Liver (tissue), 9 donors: ENCODE measurements around the gene GPX4. TPM values are rescaled to one million over a fixed set of nuclear protein-coding genes. Genes with fewer than 3 reads are reported as not detected.

Experiments used
- DNase-seq: peaks from one replicate; pipeline ENCODE4 v3.0.0-alpha.2; 2017; ENCODE audit warnings: low spot score
- H3K27ac ChIP-seq, 2 donors: one replicate each; pipeline ENCODE4 v1.7.0; 2013; ENCODE audit warnings: inconsistent platforms in 2 of 2, low read length in 2 of 2, control low read depth in 1 of 2, low read depth in 1 of 2, mild to moderate bottlenecking in 1 of 2
- H3K27me3 ChIP-seq, 4 donors: one replicate each; pipeline versions ENCODE4 v1.6.1 to v1.7.0; 2013; ENCODE audit warnings: low read length in 3 of 4, inconsistent platforms in 1 of 4, mild to moderate bottlenecking in 1 of 4, moderate library complexity in 1 of 4; ENCODE audit not compliant: control insufficient read depth in 4 of 4, insufficient read depth in 4 of 4
- H3K36me3 ChIP-seq, 4 donors: one replicate each; pipeline versions ENCODE4 v1.6.1 to v1.7.0; 2013; ENCODE audit warnings: low read length in 3 of 4, mild to moderate bottlenecking in 3 of 4, low read depth in 1 of 4, moderate library complexity in 1 of 4; ENCODE audit not compliant: control insufficient read depth in 4 of 4, insufficient read depth in 3 of 4
- H3K4me1 ChIP-seq, 4 donors: one replicate each; pipeline versions ENCODE4 v1.6.1 to v1.7.0; 2013; ENCODE audit warnings: low read length in 3 of 4, mild to moderate bottlenecking in 3 of 4, moderate library complexity in 1 of 4; ENCODE audit not compliant: control insufficient read depth in 4 of 4, insufficient read depth in 4 of 4
- H3K4me3 ChIP-seq, 3 donors: one replicate each; pipeline versions ENCODE4 v1.6.1 to v1.7.0; 2013; ENCODE audit warnings: low read length in 3 of 3, control low read depth in 1 of 3, low read depth in 1 of 3, mild to moderate bottlenecking in 1 of 3
- H3K9ac ChIP-seq, 2 donors: one replicate each; pipeline ENCODE4 v1.7.0; 2013; ENCODE audit warnings: low read length in 2 of 2, mild to moderate bottlenecking in 2 of 2, moderate library complexity in 2 of 2, control low read depth in 1 of 2, low read depth in 1 of 2
- H3K9me3 ChIP-seq, 4 donors: one replicate each; pipeline versions ENCODE4 v1.6.1 to v1.7.0; 2013; ENCODE audit warnings: low read length in 3 of 4; ENCODE audit not compliant: control insufficient read depth in 4 of 4
- EGR1 ChIP-seq, 2 donors: IDR thresholded peaks; 2 replicates each; pipeline ENCODE4 v1.6.1; 2016 to 2018; ENCODE audit warnings: antibody characterized with exemption in 2 of 2, low read depth in 2 of 2
- FOXA1 ChIP-seq: IDR thresholded peaks from 2 replicates; pipeline ENCODE4 v1.6.1; 2016; ENCODE audit warnings: antibody characterized with exemption
- GABPA ChIP-seq, 2 donors: IDR thresholded peaks in 1 of 2; conservative IDR thresholded peaks in 1 of 2; 2 replicates each; pipeline ENCODE4 v1.6.1; 2016; ENCODE audit warnings: antibody characterized with exemption in 2 of 2, mild to moderate bottlenecking in 1 of 2, moderate library complexity in 1 of 2
- HNF4A ChIP-seq, 2 donors: conservative IDR thresholded peaks; 2 replicates each; pipeline ENCODE4 v1.6.1; 2016; ENCODE audit warnings: antibody characterized with exemption in 2 of 2, mild to moderate bottlenecking in 2 of 2
- HNF4G ChIP-seq: IDR thresholded peaks from 2 replicates; pipeline ENCODE4 v1.6.1; 2016; ENCODE audit warnings: antibody characterized with exemption
- JUND ChIP-seq, 2 donors: IDR thresholded peaks; 2 replicates each; pipeline ENCODE4 v1.6.1; 2016; ENCODE audit warnings: antibody characterized with exemption in 2 of 2
- NR2F2 ChIP-seq: IDR thresholded peaks from 2 replicates; pipeline ENCODE4 v1.6.1; 2016; ENCODE audit warnings: antibody characterized with exemption
- RAD21 ChIP-seq, 2 donors: IDR thresholded peaks; 2 replicates each; pipeline ENCODE4 v1.6.1; 2016; ENCODE audit warnings: antibody characterized with exemption in 2 of 2, mild to moderate bottlenecking in 2 of 2
- TAF1 ChIP-seq: conservative IDR thresholded peaks from 2 replicates; pipeline ENCODE4 v1.6.1; 2016; ENCODE audit warnings: antibody characterized with exemption, mild to moderate bottlenecking
- WGBS: extraction: QIAGEN DNeasy Blood & Tissue Kit; methylation state at CpG from one replicate; pipeline ENCODE4 v1.1.7; 2013; 5-methylcytosine and 5-hydroxymethylcytosine counted together
- polyA plus RNA-seq, 2 donors: library from polyadenylated mRNA; stranded (reverse) in 1 of 2; unstranded in 1 of 2; fragments of 200-250 nt in 1 of 2; fragments of >200 nt in 1 of 2; fragmentation: Nextera tagmentation in 1 of 2; extraction: Ambion mirVana in 1 of 2; gene quantifications; one replicate each; pipeline versions ENCODE4 v1.2.1 to v1.2.3, GENCODE V29; 2013 to 2015
- total RNA-seq, 2 donors: library from RNA; depleted of rRNA; stranded (reverse); fragments of >200 nt; gene quantifications; one replicate each; pipeline ENCODE4 v1.2.3, GENCODE V29; 2014
- TF ChIP-seq, protein P1 (sequence below): IDR thresholded peaks from 2 replicates; pipeline ENCODE4 v1.6.1; 2016; ENCODE audit warnings: antibody characterized with exemption
- TF ChIP-seq, protein P2 (sequence below): IDR thresholded peaks from 2 replicates; pipeline ENCODE4 v1.6.1; 2016; ENCODE audit warnings: antibody characterized with exemption
- TF ChIP-seq, protein P3 (sequence below): IDR thresholded peaks from 2 replicates; pipeline ENCODE4 v1.6.1; 2016; ENCODE audit warnings: antibody characterized with exemption
- TF ChIP-seq, protein P4 (sequence below): fragments of 150-350 bp; IDR thresholded peaks from 2 replicates; pipeline ENCODE4 v1.5.1; 2017; ENCODE audit warnings: improper control_type of control experiment, low read depth, low read length; ENCODE audit not compliant: missing input control
- donor health status: healthy.
- donor health status: healthy.
- donor health status: healthy.
- donor health status: healthy.
- donor health status: healthy.

Gene GPX4
- total and polyA plus RNA-seq, 4 donors = 122 to 558 (median 298) TPM

DNA sequence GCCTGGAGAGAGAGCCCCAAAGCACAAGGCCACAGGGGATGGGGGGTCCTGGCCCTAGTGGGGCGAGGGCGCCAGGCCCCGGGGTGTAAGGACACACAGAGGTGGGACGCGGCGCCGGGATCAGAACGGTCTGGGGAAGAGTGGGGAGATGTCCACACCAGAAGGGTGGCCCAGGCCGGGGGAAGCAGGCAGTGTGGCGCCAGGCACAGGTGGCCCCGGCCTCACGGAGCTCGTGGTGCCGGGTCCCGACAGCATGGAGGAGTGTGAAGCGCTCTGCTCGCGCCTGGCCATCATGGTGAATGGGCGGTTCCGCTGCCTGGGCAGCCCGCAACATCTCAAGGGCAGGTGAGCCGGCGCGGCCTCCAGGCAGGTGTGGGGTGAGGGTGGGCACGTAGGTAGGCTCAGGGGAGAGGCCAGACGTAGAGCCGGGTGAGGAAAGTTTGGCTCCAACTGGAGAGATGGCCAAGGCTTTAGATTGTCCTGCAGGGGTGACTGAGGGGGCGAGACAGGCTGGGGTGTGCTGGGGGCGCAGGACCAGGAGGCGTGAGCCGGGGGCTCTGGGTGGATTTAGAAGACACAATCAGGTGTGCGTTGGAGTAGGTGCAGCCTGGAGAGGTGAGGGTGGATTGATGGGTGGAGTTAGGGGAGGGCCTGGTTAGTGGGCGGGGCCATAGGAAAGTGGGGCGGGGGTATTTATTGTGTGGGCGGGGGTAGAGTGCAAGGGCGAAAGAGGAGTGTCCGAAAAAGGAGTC lies 39.7 kb upstream of the GPX4 start:
- H3K9ac ChIP-seq = no peak overlapping the region
- H3K27me3 ChIP-seq = peaks cover 0 to 2% (median 0%) of the 10 kb centered on the region in 4 donors
- WGBS = 70% methylated on average over 37 of the region's 37 CpGs
- no peak overlapping the region for H3K4me3 ChIP-seq
- no peaks in the 10 kb centered on the region for H3K36me3 ChIP-seq
- DNase-seq = no peak
- no peaks in the 10 kb centered on the region for H3K9me3 ChIP-seq
- H3K27ac ChIP-seq = no peak overlapping the region
- TF ChIP-seq GABPA (IDR thresholded peaks at IDR 0.05 in 1 of 2, conservative IDR thresholded peaks at IDR 0.05 in 1 of 2) = no peak
- TF ChIP-seq JUND (IDR thresholded peaks at IDR 0.05) = no peak
- TF ChIP-seq, protein P1, sequence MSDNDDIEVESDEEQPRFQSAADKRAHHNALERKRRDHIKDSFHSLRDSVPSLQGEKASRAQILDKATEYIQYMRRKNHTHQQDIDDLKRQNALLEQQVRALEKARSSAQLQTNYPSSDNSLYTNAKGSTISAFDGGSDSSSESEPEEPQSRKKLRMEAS = no peak
- TF ChIP-seq HNF4G = no peak
- TF ChIP-seq, protein P2, sequence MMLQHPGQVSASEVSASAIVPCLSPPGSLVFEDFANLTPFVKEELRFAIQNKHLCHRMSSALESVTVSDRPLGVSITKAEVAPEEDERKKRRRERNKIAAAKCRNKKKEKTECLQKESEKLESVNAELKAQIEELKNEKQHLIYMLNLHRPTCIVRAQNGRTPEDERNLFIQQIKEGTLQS = no peak
- TF ChIP-seq FOXA1 = no peak
- TF ChIP-seq, protein P3, sequence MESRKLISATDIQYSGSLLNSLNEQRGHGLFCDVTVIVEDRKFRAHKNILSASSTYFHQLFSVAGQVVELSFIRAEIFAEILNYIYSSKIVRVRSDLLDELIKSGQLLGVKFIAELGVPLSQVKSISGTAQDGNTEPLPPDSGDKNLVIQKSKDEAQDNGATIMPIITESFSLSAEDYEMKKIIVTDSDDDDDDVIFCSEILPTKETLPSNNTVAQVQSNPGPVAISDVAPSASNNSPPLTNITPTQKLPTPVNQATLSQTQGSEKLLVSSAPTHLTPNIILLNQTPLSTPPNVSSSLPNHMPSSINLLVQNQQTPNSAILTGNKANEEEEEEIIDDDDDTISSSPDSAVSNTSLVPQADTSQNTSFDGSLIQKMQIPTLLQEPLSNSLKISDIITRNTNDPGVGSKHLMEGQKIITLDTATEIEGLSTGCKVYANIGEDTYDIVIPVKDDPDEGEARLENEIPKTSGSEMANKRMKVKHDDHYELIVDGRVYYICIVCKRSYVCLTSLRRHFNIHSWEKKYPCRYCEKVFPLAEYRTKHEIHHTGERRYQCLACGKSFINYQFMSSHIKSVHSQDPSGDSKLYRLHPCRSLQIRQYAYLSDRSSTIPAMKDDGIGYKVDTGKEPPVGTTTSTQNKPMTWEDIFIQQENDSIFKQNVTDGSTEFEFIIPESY = no peak
- TF ChIP-seq, protein P4, sequence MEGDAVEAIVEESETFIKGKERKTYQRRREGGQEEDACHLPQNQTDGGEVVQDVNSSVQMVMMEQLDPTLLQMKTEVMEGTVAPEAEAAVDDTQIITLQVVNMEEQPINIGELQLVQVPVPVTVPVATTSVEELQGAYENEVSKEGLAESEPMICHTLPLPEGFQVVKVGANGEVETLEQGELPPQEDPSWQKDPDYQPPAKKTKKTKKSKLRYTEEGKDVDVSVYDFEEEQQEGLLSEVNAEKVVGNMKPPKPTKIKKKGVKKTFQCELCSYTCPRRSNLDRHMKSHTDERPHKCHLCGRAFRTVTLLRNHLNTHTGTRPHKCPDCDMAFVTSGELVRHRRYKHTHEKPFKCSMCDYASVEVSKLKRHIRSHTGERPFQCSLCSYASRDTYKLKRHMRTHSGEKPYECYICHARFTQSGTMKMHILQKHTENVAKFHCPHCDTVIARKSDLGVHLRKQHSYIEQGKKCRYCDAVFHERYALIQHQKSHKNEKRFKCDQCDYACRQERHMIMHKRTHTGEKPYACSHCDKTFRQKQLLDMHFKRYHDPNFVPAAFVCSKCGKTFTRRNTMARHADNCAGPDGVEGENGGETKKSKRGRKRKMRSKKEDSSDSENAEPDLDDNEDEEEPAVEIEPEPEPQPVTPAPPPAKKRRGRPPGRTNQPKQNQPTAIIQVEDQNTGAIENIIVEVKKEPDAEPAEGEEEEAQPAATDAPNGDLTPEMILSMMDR = no peak
- TF ChIP-seq EGR1 (IDR thresholded peaks at IDR 0.05; ENCODE audit: low read depth in 2 of 2) = no peak
- no peak for TF ChIP-seq NR2F2
- no peak for TF ChIP-seq HNF4A (conservative IDR thresholded peaks at IDR 0.05)
- no peak for TF ChIP-seq TAF1
- H3K4me1 ChIP-seq = peaks cover 2 to 22% (median 8%) of the 10 kb centered on the region in 4 donors

DNA sequence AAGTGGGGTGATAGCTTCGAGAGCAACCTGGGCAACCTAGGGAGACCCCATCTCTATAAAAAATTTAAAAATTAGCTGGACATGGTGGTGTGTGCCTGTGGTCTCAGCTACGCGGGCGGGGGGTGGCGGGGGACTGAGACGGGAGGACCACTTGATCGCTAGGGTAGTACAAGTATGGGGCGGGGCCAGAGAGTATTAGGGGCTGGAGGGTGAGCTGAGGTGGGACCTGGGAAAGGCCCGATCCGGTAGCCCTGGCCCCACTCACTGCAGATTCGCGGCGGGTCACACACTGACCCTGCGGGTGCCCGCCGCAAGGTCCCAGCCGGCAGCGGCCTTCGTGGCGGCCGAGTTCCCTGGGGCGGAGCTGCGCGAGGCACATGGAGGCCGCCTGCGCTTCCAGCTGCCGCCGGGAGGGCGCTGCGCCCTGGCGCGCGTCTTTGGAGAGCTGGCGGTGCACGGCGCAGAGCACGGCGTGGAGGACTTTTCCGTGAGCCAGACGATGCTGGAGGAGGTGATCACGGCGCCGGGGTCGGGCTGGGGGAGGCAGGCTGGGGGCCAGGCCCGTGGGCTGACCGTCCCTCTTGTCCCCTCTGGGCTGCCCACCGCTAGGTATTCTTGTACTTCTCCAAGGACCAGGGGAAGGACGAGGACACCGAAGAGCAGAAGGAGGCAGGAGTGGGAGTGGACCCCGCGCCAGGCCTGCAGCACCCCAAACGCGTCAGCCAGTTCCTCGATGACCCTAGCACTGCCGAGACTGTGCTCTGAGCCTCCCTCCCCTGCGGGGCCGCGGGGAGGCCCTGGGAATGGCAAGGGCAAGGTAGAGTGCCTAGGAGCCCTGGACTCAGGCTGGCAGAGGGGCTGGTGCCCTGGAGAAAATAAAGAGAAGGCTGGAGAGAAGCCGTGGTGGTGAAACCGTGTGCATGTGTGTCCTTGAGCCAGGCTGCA lies 38.9 kb upstream of the GPX4 start:
- WGBS = 11% methylated on average over 60 of the region's 60 CpGs
- TF ChIP-seq EGR1 (IDR thresholded peaks at IDR 0.05; ENCODE audit: low read depth in 2 of 2) = no peak
- TF ChIP-seq, protein P4 = peak; percentile 74
- TF ChIP-seq RAD21 (IDR thresholded peaks at IDR 0.05) = peak in 1 of 2 donors; percentile 75
- Histone ChIP-seq H3K4me3 (no peak overlapping the region), H3K36me3 (no peaks in the 10 kb centered on the region), H3K4me1 (peaks cover 2 to 22% (median 11%) of the 10 kb centered on the region in 4 donors), H3K27ac (no peak overlapping the region), H3K9me3 (no peaks in the 10 kb centered on the region), H3K9ac (no peak overlapping the region), H3K27me3 (peaks cover 0 to 4% (median 1%) of the 10 kb centered on the region in 4 donors)
- DNase-seq = peak; percentile 71
